ENCODE results near the gene DCAF5.

DCAF5 gene

DNA sequence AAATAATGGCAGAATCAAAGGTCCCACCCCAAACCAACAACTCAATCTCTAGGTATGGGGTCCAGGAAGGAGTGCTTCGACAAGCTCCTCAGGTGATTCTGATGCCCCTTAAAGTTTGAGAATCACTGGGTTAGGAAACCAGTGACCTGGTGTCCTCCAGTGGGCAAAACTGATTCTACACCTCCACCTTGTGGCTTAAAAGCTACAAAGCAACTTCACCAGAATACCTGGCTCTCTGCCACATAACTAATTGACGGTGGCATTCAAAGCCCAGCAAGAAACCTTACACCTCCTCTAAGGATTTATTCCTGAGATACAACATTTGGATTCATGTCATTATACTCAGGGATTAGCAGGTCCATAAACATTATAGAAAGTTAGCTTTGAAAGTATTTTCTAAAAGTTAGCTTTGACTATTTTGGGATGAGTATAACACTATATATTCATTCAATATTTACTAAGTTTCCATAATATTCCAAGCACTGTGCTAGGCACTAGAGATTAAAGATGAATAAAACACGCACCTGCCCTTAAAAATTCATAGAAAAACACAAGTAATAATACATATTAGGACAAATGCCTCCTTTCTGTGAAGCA is 45.4 kb downstream of the DCAF5 start:
- DNase-seq = peak; percentile 75
- in situ Hi-C loops (cut with MboI; ENCODE audit: low pct_unique_long_range_greater_than_20kb, low sequenced_read_pairs) = no loop called here

DNA sequence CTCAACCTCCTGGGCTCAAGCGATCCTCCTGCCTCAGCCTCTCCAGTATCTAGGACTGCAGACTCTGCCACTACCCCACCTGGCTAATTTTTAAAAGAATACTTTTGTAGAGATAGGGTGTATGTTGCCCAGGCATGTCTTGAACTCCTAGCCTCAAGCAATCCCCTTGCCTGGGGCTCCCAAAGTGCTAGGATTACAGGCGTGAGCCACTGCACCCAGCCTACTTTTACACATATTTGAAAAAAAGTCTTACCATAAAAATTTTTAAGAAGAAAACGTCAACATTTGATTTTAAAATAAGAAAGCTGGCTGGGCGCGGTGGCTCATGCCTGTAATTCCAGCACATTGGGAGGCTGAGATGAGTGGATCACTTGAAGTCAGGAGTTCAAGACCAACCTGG is 46.5 kb downstream of the DCAF5 start:
- in situ Hi-C loops (cut with MboI; ENCODE audit: low pct_unique_long_range_greater_than_20kb, low sequenced_read_pairs) = no loop called here
- no peak for DNase-seq

GRCh38 chr14:69105326-69105725 is 47.6 kb downstream of the DCAF5 start:
- DNase-seq = no peak
- in situ Hi-C loops (cut with MboI; ENCODE audit: low pct_unique_long_range_greater_than_20kb, low sequenced_read_pairs) = no loop called here

- peak; percentile 82 for DNase-seq
- in situ Hi-C loops (cut with MboI; ENCODE audit: low pct_unique_long_range_greater_than_20kb, low sequenced_read_pairs) = no loop called here
Observed at GRCh38 chr14:69101331-69101826, 51.5 kb downstream of the DCAF5 start.

GRCh38 chr14:69097974-69098373 is 54.9 kb downstream of the DCAF5 start:
- no peak for DNase-seq
- in situ Hi-C loops (cut with MboI; ENCODE audit: low pct_unique_long_range_greater_than_20kb, low sequenced_read_pairs) = loop anchor here (25.0 kb wide), 1 partner anchor 186 kb away; no protein-coding TSS in a partner anchor

GRCh38 chr14:69096781-69097475 is 56.0 kb downstream of the DCAF5 start:
- in situ Hi-C loops (cut with MboI; ENCODE audit: low pct_unique_long_range_greater_than_20kb, low sequenced_read_pairs) = loop anchor here (25.0 kb wide), 1 partner anchor 185 kb away; no protein-coding TSS in a partner anchor
- no peak for DNase-seq

- DNase-seq = no peak
- in situ Hi-C loops (cut with MboI; ENCODE audit: low pct_unique_long_range_greater_than_20kb, low sequenced_read_pairs) = loop anchor here (25.0 kb wide), 1 partner anchor 184 kb away; no protein-coding TSS in a partner anchor
Observed at GRCh38 chr14:69096246-69096645, 56.7 kb downstream of the DCAF5 start.

DNA sequence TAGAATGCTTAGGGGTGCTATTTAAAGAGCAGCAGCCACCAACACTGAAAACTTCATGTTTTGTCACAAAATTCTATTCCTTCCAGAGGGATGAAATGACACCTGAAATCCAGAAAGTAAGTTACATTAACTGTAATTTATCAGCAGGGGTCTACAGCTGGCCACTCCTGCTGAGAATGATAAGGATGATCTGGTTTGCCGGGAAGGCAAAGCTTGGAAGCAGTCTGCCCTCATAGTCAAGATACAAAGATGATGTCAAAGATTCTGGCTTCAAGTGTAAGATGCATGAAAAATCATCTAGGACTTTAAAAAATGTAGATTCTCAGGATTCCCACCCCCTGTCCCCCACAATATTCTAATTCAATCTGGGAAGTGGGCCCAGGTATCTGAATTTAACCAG is 58.4 kb downstream of the DCAF5 start:
- DNase-seq = no peak

GRCh38 chr14:69093631-69094421 is 59.1 kb downstream of the DCAF5 start:
- DNase-seq = no peak
- in situ Hi-C loops (cut with MboI; ENCODE audit: low pct_unique_long_range_greater_than_20kb, low sequenced_read_pairs) = loop anchor here (25.0 kb wide), 1 partner anchor 182 kb away; no protein-coding TSS in a partner anchor

More for the DNA sequence above, 58.4 kb downstream of the DCAF5 start:
- in situ Hi-C loops (cut with MboI; ENCODE audit: low pct_unique_long_range_greater_than_20kb, low sequenced_read_pairs) = loop anchor here (25.0 kb wide), 1 partner anchor 182 kb away; no protein-coding TSS in a partner anchor

DNA sequence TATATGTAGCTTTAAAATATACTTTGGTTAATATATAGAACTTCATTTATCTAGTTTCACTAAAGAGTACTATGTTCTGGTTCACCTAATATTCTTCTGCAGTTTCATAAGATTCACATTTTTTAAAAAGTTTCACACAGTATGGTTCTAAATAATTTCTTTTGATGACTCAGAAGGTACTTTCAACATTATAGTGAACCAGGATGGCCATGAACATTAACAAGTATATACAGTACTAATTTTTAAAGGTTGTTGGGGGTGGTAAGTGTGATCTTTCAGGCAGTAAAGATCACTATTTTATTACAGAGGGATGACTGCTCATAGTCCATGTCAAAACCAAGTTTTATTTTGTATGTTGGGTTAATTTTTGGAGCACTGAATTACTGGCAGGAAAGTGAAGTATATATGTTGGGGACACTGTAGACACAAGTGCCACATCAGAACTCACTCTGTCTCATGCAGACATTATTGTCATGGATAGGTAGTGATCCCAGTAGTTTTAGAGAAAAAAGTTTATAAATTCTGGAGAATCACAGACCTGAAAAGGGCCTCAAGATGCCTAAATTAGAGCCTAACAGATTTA is 60.0 kb downstream of the DCAF5 start:
- no peak for DNase-seq
- in situ Hi-C loops (cut with MboI; ENCODE audit: low pct_unique_long_range_greater_than_20kb, low sequenced_read_pairs) = loop anchor here (25.0 kb wide), 1 partner anchor 181 kb away; no protein-coding TSS in a partner anchor

DNA sequence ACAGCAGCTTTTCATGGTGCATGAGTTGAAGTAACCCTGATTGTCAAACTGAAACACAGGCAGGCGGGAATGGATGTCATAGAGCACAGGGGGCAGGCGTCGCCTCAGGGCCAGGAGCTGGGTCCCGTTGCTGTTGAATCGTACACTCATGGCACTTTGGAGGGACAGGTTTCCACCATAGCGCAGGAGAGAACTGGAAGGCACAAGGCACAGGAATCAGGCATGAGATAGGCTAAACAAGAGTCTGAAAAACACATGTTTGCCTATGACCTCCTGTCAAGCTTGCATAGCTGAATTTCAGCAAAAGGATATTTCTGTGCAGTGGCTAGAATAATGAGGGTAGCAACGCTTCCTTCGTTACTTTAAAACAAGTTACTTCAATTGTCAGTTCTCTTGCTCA is 61.2 kb downstream of the DCAF5 start:
- no peak for DNase-seq
- in situ Hi-C loops (cut with MboI; ENCODE audit: low pct_unique_long_range_greater_than_20kb, low sequenced_read_pairs) = loop anchor here (25.0 kb wide), 1 partner anchor 179 kb away; no protein-coding TSS in a partner anchor

DNA sequence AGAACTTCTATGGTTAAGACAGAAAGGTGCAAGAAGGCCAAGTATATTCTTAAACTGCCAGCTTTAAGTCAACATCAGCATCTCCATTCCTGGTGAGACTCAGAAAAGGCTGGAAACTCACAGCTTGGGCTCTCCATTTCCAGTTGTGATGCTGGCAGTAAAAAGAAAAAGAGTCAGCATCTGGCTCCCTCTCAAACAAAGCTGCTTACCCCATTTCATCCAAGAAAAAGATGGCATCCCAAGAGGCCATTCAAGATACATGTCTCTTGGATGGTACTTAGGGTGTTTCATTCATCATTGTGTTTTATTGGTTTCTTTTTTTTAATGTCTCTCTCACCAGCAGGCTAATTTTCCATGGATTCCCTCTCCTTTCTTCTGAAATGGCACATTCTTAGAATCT is 61.9 kb downstream of the DCAF5 start:
- in situ Hi-C loops (cut with MboI; ENCODE audit: low pct_unique_long_range_greater_than_20kb, low sequenced_read_pairs) = loop anchor here (25.0 kb wide), 1 partner anchor 179 kb away; no protein-coding TSS in a partner anchor
- DNase-seq = no peak

DNA sequence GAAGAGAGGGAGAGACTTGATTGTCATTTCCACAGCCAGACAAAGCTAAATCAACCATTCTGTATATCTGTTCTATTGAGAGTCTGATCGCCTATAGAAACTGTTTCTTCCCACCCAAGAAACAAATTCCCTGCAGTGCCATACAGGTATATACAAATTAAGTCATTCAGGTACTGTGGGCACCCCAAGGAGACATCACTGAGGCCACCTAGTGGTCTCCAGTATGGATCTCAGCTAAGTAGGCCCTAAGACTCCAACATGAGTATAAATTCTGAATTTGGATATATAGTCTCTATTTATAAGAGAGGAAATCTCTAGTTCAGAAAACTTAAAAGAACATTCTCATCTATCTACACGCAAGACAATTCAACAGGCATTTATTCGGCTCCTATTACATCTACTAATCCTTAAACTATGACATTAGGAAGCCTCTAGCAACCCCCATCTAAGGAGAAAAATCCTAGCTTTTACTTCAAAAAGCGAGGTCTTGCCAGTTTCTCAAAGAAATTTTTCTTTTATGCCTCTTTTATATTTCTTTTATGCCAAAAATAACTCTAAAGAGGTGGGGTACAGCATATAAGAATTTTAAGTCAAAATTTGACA is 62.6 kb downstream of the DCAF5 start:
- in situ Hi-C loops (cut with MboI; ENCODE audit: low pct_unique_long_range_greater_than_20kb, low sequenced_read_pairs) = loop anchor here (25.0 kb wide), 1 partner anchor 178 kb away; no protein-coding TSS in a partner anchor
- peak; percentile 38 for DNase-seq

DNA sequence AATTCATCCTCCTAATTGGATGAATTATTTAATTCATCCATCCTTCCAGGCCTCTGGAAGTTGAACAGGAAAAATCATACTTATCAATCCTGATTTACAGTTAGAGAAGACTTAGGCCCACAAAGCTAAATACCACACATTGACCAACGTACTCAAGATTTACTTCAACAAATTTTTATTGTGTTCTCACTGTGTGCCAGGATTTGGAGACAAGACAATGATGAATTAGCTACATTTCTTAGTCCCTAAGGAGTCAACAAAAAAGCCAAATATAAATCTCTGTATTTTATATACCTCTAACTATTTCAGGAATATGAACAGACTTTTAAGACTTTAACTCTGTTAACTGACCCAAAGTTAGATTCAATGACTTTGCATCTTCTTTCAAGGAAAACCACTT is 63.9 kb downstream of the DCAF5 start:
- in situ Hi-C loops (cut with MboI; ENCODE audit: low pct_unique_long_range_greater_than_20kb, low sequenced_read_pairs) = loop anchor here (25.0 kb wide), 1 partner anchor 177 kb away; no protein-coding TSS in a partner anchor
- DNase-seq = no peak

DNA sequence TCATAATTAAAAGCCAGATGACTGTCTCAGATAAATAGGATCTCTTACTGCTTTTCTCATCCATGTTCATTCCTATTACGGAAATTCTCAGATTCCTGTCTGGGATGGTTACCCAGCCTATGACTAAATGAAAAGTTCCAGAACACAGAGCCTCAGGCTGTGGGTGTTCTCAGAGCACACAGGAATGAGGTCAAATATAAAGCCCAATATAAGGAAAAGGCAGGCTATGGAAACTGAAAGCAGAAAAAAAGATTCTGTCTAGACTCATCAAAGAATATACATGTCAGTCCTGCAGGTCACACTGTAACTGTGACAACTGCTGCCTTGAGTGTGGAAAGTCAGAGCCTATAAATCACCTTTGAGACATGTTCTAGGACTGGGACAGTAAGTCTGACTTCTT is 64.3 kb downstream of the DCAF5 start:
- DNase-seq = no peak
- in situ Hi-C loops (cut with MboI; ENCODE audit: low pct_unique_long_range_greater_than_20kb, low sequenced_read_pairs) = loop anchor here (25.0 kb wide), 1 partner anchor 176 kb away; no protein-coding TSS in a partner anchor

- in situ Hi-C loops (cut with MboI; ENCODE audit: low pct_unique_long_range_greater_than_20kb, low sequenced_read_pairs) = loop anchor here (25.0 kb wide), 1 partner anchor 175 kb away; no protein-coding TSS in a partner anchor
- DNase-seq = no peak
Observed at GRCh38 chr14:69087061-69087461, 65.9 kb downstream of the DCAF5 start.

DNA sequence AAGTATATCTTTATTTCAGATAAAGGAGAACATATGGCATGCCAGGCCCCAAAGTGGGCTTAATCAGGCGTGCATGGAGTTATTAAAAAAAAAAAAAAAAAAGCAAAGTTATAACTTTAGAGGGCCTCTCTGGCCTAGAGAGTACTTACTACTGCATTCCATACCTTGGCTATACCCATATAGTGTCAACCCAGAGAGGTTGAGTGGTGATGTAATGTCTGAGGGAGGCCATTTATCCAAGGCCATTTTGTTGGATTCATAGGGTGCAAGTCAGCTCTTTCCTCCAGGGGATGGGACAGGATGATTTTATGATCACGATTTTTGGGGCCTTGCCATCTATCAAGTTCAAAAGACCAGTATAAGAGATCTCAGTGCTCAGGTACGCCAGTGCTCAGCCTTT is 66.4 kb downstream of the DCAF5 start:
- in situ Hi-C loops (cut with MboI; ENCODE audit: low pct_unique_long_range_greater_than_20kb, low sequenced_read_pairs) = loop anchor here (25.0 kb wide), 1 partner anchor 174 kb away; no protein-coding TSS in a partner anchor

DNA sequence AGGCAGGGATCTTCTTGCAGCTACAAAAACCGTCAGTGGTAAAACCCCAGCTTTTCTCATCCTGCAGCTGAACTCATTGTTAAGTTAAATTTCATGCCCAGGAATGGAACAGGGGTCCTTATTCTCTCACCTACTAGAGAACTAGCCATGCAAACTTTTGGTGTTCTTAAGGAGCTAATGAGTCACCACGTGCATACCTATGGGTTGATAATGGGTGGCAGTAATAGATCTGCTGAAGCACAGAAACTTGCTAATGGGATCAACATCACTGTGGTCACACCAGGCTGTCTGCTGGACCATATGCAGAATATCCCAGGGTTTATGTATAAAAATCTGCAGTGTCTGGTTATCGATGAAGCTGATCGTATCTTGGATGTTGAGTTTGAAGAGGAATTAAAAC is 68.9 kb downstream of the DCAF5 start:
- no peak for DNase-seq
- in situ Hi-C loops (cut with MboI; ENCODE audit: low pct_unique_long_range_greater_than_20kb, low sequenced_read_pairs) = loop anchor here (25.0 kb wide), 1 partner anchor 172 kb away; no protein-coding TSS in a partner anchor

More for the DNA sequence above, 66.4 kb downstream of the DCAF5 start:
- no peak for DNase-seq
